Measurements from ENCODE around the gene KLK13.

KLK13 gene

GRCh38 chr19:51091895-51092873, 27.3 kb upstream of the KLK13 start:
- no peak for DNase-seq

- DNase-seq = no peak
Observed at GRCh38 chr19:51091126-51091525, 26.2 kb upstream of the KLK13 start.

GRCh38 chr19:51090471-51090870, 25.6 kb upstream of the KLK13 start:
- DNase-seq = no peak

GRCh38 chr19:51089786-51090185, 24.9 kb upstream of the KLK13 start:
- no peak for DNase-seq

- DNase-seq = no peak
Observed at GRCh38 chr19:51086153-51086850, 21.4 kb upstream of the KLK13 start.

- DNase-seq = no peak
Observed at GRCh38 chr19:51084505-51084904, 19.6 kb upstream of the KLK13 start.

GRCh38 chr19:51083783-51084182, 18.9 kb upstream of the KLK13 start:
- DNase-seq = no peak

GRCh38 chr19:51083181-51083580, 18.3 kb upstream of the KLK13 start:
- no peak for DNase-seq

GRCh38 chr19:51082611-51083010, 17.7 kb upstream of the KLK13 start, which contains the start of gene KLK14:
Gene KLK14 (minus strand): TSS chr19:51082887. CDS start chr19:51082614, 273 bp downstream.
- no peak for DNase-seq

GRCh38 chr19:51081476-51081875, 16.6 kb upstream of the KLK13 start:
- no peak for DNase-seq

- no peak for DNase-seq
Observed at GRCh38 chr19:51079481-51080110, 14.7 kb upstream of the KLK13 start.

- no peak for DNase-seq
Observed at GRCh38 chr19:51078731-51079130, 13.8 kb upstream of the KLK13 start.

- DNase-seq = no peak
Observed at GRCh38 chr19:51078104-51078503, 13.2 kb upstream of the KLK13 start.

GRCh38 chr19:51076631-51077213, 11.8 kb upstream of the KLK13 start:
- no peak for DNase-seq

- DNase-seq = no peak
Observed at GRCh38 chr19:51075998-51076397, 11.1 kb upstream of the KLK13 start.

- no peak for DNase-seq
Observed at GRCh38 chr19:51071095-51071405, 6.2 kb upstream of the KLK13 start.

GRCh38 chr19:51070334-51071094, 5.6 kb upstream of the KLK13 start:
- DNase-seq = peak; percentile 10

GRCh38 chr19:51066393-51067186, 1.7 kb upstream of the KLK13 start:
- no peak for DNase-seq

GRCh38 chr19:51065221-51065960, 499 bp upstream of the KLK13 start:
- DNase-seq = no peak

- no peak for DNase-seq
Observed at GRCh38 chr19:51063664-51064063, 1.2 kb downstream of the KLK13 start.

- no peak for DNase-seq
Observed at GRCh38 chr19:51060973-51061372, 3.9 kb downstream of the KLK13 start.
